Measurements from ENCODE around the gene IGSF3.

DNA sequence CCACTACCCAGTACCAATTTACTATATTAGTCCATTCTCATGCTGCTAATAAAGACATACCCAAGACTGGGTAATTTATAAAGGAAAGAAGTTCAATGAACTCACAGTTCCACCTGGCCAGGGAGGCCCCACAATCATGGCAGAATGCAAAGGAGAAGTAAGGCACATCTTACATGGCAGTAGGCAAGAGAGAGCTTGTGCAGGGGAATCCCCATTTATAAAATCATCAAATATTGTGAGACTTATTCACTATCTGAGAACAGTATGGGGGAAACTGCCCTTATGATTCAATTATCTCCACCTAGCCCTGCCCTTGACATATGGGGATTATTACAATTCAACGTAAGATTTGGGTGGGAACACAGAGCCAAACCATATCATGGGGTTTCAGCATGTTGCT is 103.1 kb downstream of the IGSF3 start:
- TF ChIP-seq CTCF (IDR thresholded peaks at IDR 0.05; ENCODE audit: low read length) (no peak), EZH2phosphoT487 (IDR thresholded peaks at IDR 0.05; ENCODE audit: low read length) (no peak), EZH2 (optimal IDR thresholded peaks at IDR 0.05; ENCODE audit: low read depth, low read length) (no peak)

Data from MM.1S (cell line).